Measurements from ENCODE around the gene FYCO1. TPM values are rescaled to one million over a fixed set of nuclear protein-coding genes. Genes with fewer than 3 reads are reported as not detected.

FYCO1 gene
- polyA plus RNA-seq, 1 donor (not counting 4 experiments of a cell fraction or from before 2014, with no cell fraction given), result 6.1 TPM

GRCh38 chr3:45911511-45912226 lies 84.0 kb downstream of the FYCO1 start:
- TF ChIP-seq EZH2 (IDR thresholded peaks at IDR 0.05; ENCODE audit: low read length) (no peak), CTCF (optimal IDR thresholded peaks at IDR 0.05 in 1 of 3, IDR thresholded peaks at IDR 0.05 in 1 of 3, conservative IDR thresholded peaks at IDR 0.05 in 1 of 3; ENCODE audit: extremely low read depth in 1 of 3, insufficient read depth in 2 of 3, low read length in 3 of 3) (no peak)
- no peaks in the 10 kb centered on the region for H3K9me3 ChIP-seq (ENCODE audit: control insufficient read depth, low read depth, low read length)
- no peak overlapping the region for H3K4me3 ChIP-seq (ENCODE audit: control insufficient read depth in 2 of 3, extremely low read depth in 1 of 3, insufficient read depth in 2 of 3, low read depth in 1 of 3, low read length in 3 of 3)
- no peaks in the 10 kb centered on the region for H4K20me1 ChIP-seq (ENCODE audit: control insufficient read depth, extremely low read depth, insufficient read depth, low read length)
- no peaks in the 10 kb centered on the region for H3K79me2 ChIP-seq (ENCODE audit: control insufficient read depth, insufficient read depth, low read length)
- H3K4me2 ChIP-seq (ENCODE audit: control insufficient read depth, extremely low read depth, insufficient read depth, low read depth, low read length), result no peak overlapping the region
- H3K9me1 ChIP-seq (ENCODE audit: control insufficient read depth, extremely low read depth, insufficient read depth, low read length), result no peaks in the 10 kb centered on the region
- no peak overlapping the region for H3K9ac ChIP-seq (ENCODE audit: control insufficient read depth, extremely low read depth, insufficient read depth, low read length)
- H3K36me3 ChIP-seq (ENCODE audit: control insufficient read depth in 2 of 2, extremely low read depth in 1 of 2, insufficient read depth in 2 of 2, low read length in 2 of 2), result no peaks in the 10 kb centered on the region
- H3K4me1 ChIP-seq (ENCODE audit: control insufficient read depth, extremely low read depth, insufficient read depth, low read length), result no peaks in the 10 kb centered on the region
- no peak overlapping the region for H2AFZ ChIP-seq (ENCODE audit: control insufficient read depth, low read length)
- no peak for FAIRE-seq
- DNase-seq (ENCODE audit: low read depth, low spot score), result no peak
- peaks cover 6% of the 10 kb centered on the region for H3K27me3 ChIP-seq (ENCODE audit: control insufficient read depth, extremely low read depth, insufficient read depth, low read length)
- dilution Hi-C loops (cut with MboI; ENCODE audit: extremely low pct_ligation_motif_present, low sequenced_read_pairs), result no loop called here
- no peak overlapping the region for H3K27ac ChIP-seq (ENCODE audit: control insufficient read depth, insufficient read depth, low read length)

- Histone ChIP-seq H4K20me1 (ENCODE audit: control insufficient read depth, extremely low read depth, insufficient read depth, low read length) (no peaks in the 10 kb centered on the region), H3K27ac (ENCODE audit: control insufficient read depth, insufficient read depth, low read length) (no peak overlapping the region), H3K79me2 (ENCODE audit: control insufficient read depth, insufficient read depth, low read length) (no peaks in the 10 kb centered on the region), H3K27me3 (ENCODE audit: control insufficient read depth, extremely low read depth, insufficient read depth, low read length) (peaks cover 6% of the 10 kb centered on the region), H3K4me3 (ENCODE audit: control insufficient read depth in 2 of 3, extremely low read depth in 1 of 3, insufficient read depth in 2 of 3, low read depth in 1 of 3, low read length in 3 of 3) (no peak overlapping the region), H3K36me3 (ENCODE audit: control insufficient read depth in 2 of 2, extremely low read depth in 1 of 2, insufficient read depth in 2 of 2, low read length in 2 of 2) (no peaks in the 10 kb centered on the region), H3K9me3 (ENCODE audit: control insufficient read depth, low read depth, low read length) (peaks cover 1% of the 10 kb centered on the region), H3K9me1 (ENCODE audit: control insufficient read depth, extremely low read depth, insufficient read depth, low read length) (no peaks in the 10 kb centered on the region), H3K9ac (ENCODE audit: control insufficient read depth, extremely low read depth, insufficient read depth, low read length) (no peak overlapping the region), H3K4me2 (ENCODE audit: control insufficient read depth, extremely low read depth, insufficient read depth, low read depth, low read length) (no peak overlapping the region), H2AFZ (ENCODE audit: control insufficient read depth, low read length) (no peak overlapping the region), H3K4me1 (ENCODE audit: control insufficient read depth, extremely low read depth, insufficient read depth, low read length) (no peaks in the 10 kb centered on the region)
- DNase-seq (ENCODE audit: low read depth, low spot score) (no peak), FAIRE-seq (no peak)
- TF ChIP-seq EZH2 (IDR thresholded peaks at IDR 0.05; ENCODE audit: low read length) (no peak), CTCF (optimal IDR thresholded peaks at IDR 0.05 in 1 of 3, IDR thresholded peaks at IDR 0.05 in 1 of 3, conservative IDR thresholded peaks at IDR 0.05 in 1 of 3; ENCODE audit: extremely low read depth in 1 of 3, insufficient read depth in 2 of 3, low read length in 3 of 3) (no peak)
- dilution Hi-C loops (cut with MboI; ENCODE audit: extremely low pct_ligation_motif_present, low sequenced_read_pairs), result no loop called here
Measured at GRCh38 chr3:45910892-45911291, 84.7 kb downstream of the FYCO1 start.
